Measurements from ENCODE around the gene PTPA.

The PTPA gene

DNA sequence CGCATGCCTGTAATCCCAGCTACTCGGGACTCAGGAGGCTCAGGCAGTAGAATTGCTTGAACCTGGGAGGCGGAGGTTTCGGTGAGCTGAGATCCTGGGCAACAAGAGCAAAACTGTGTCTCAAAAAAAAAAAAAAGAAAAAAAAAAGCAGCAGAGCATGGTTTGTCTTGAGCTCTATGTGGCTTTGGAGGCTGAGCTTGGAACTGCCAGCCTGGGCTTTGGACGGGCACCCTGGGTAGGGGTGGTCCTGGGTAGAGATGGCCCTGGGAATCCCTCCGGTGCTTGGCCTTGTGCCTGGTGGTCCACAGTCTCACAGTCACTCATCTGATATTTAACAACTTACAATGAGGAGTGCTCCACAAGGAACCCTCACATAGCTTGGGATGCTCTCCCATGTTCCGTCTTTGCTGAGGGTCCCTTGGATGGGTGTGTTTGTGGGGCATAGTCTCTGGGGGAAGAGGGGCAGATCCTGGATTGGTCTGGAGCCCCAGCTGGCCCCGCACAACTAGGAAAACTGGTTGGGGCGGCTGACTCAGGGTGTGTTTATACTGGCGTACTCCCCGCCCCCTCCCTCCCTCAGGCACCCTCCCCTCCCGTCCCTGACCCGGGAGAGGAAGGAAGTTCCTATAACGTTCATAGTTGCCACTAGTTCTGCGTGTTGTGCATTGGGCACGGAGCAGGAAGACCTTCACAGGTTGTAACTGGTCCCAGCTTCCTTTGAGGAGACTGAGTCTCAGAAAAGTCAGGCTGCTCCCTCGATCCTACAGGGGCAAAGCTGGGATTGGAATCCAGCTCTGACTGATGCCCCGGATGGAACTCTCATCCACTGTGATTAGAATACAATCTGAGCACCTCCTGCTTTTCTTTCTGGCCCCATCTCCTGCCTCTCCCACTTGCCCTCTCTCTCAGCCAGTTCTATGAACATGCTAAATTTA, 55.7 kb downstream of the PTPA start (continued):
- TF ChIP-seq ZNF398 (tag by site-specific recombination; IDR thresholded peaks at IDR 0.05): peak; percentile 59
- peak; percentile 55; the same call in 1 of the 2 replicates for TF ChIP-seq ZBTB17 (tag by site-specific recombination; IDR thresholded peaks at IDR 0.05)
- TF ChIP-seq, protein P1, sequence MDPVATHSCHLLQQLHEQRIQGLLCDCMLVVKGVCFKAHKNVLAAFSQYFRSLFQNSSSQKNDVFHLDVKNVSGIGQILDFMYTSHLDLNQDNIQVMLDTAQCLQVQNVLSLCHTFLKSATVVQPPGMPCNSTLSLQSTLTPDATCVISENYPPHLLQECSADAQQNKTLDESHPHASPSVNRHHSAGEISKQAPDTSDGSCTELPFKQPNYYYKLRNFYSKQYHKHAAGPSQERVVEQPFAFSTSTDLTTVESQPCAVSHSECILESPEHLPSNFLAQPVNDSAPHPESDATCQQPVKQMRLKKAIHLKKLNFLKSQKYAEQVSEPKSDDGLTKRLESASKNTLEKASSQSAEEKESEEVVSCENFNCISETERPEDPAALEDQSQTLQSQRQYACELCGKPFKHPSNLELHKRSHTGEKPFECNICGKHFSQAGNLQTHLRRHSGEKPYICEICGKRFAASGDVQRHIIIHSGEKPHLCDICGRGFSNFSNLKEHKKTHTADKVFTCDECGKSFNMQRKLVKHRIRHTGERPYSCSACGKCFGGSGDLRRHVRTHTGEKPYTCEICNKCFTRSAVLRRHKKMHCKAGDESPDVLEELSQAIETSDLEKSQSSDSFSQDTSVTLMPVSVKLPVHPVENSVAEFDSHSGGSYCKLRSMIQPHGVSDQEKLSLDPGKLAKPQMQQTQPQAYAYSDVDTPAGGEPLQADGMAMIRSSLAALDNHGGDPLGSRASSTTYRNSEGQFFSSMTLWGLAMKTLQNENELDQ (tag by site-specific recombination; IDR thresholded peaks at IDR 0.05; ENCODE audit: low read depth): no peak
- no peak for TF ChIP-seq ZSCAN23 (tag by site-specific recombination; IDR thresholded peaks at IDR 0.05)

GRCh38 chr9:129170229-129170628, 59.0 kb downstream of the PTPA start:
- Histone ChIP-seq H3K36me3 (ENCODE audit: control insufficient read depth in 2 of 2, insufficient read depth in 1 of 2, low read length in 2 of 2) (no peaks in the 10 kb centered on the region), H3K4me3 (ENCODE audit: low read depth, low read length) (no peak overlapping the region), H3K9me3 (ENCODE audit: control insufficient read depth, insufficient read depth, low read depth, low read length) (no peaks in the 10 kb centered on the region), H3K27ac (ENCODE audit: extremely low read depth, low read depth, low read length) (no peak overlapping the region), H3K4me1 (ENCODE audit: control insufficient read depth, insufficient read depth, low read length) (peaks cover 3% of the 10 kb centered on the region; the same call in 1 of the 2 replicates)
- CTCF ChIA-PET: interaction anchor here (1.3 to 8.6 kb wide), 5 partner anchors 8 to 39 kb away, joined by 4 to 104 read pairs (median 34); no protein-coding TSS in a partner anchor
- TF ChIP-seq ZNF561 (tag by site-specific recombination; IDR thresholded peaks at IDR 0.05; ENCODE audit: borderline replicate concordance) (no peak), SP3 (tag by site-specific recombination; IDR thresholded peaks at IDR 0.05) (no peak), GLIS1 (tag by site-specific recombination; IDR thresholded peaks at IDR 0.05) (no peak), SP7 (tag by site-specific recombination; IDR thresholded peaks at IDR 0.05) (no peak), KLF16 (tag by site-specific recombination; IDR thresholded peaks at IDR 0.05) (no peak), BCL11A (tag by site-specific recombination; IDR thresholded peaks at IDR 0.05; ENCODE audit: low read depth) (no peak), ZNF677 (tag by site-specific recombination; IDR thresholded peaks at IDR 0.05) (no peak), ZNF660 (tag by site-specific recombination; IDR thresholded peaks at IDR 0.05) (no peak), ZNF174 (tag by site-specific recombination; IDR thresholded peaks at IDR 0.05) (no peak), ZNF37A (tag by site-specific recombination; IDR thresholded peaks at IDR 0.05) (no peak), ZNF169 (tag by site-specific recombination; IDR thresholded peaks at IDR 0.05) (no peak), ZEB2 (tag by site-specific recombination; IDR thresholded peaks at IDR 0.05) (no peak), ZNF140 (tag by site-specific recombination; IDR thresholded peaks at IDR 0.05) (no peak), ZSCAN5A (tag by site-specific recombination; IDR thresholded peaks at IDR 0.05) (no peak), ZNF266 (tag by site-specific recombination; IDR thresholded peaks at IDR 0.05; ENCODE audit: low read depth) (no peak)
- TF ChIP-seq, protein P2, sequence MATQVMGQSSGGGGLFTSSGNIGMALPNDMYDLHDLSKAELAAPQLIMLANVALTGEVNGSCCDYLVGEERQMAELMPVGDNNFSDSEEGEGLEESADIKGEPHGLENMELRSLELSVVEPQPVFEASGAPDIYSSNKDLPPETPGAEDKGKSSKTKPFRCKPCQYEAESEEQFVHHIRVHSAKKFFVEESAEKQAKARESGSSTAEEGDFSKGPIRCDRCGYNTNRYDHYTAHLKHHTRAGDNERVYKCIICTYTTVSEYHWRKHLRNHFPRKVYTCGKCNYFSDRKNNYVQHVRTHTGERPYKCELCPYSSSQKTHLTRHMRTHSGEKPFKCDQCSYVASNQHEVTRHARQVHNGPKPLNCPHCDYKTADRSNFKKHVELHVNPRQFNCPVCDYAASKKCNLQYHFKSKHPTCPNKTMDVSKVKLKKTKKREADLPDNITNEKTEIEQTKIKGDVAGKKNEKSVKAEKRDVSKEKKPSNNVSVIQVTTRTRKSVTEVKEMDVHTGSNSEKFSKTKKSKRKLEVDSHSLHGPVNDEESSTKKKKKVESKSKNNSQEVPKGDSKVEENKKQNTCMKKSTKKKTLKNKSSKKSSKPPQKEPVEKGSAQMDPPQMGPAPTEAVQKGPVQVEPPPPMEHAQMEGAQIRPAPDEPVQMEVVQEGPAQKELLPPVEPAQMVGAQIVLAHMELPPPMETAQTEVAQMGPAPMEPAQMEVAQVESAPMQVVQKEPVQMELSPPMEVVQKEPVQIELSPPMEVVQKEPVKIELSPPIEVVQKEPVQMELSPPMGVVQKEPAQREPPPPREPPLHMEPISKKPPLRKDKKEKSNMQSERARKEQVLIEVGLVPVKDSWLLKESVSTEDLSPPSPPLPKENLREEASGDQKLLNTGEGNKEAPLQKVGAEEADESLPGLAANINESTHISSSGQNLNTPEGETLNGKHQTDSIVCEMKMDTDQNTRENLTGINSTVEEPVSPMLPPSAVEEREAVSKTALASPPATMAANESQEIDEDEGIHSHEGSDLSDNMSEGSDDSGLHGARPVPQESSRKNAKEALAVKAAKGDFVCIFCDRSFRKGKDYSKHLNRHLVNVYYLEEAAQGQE (tag by site-specific recombination; IDR thresholded peaks at IDR 0.05): no peak
- POLR2A ChIA-PET: no interaction called here

All from HEK293 (cell line).